ENCODE results near the gene SETX.

DNA sequence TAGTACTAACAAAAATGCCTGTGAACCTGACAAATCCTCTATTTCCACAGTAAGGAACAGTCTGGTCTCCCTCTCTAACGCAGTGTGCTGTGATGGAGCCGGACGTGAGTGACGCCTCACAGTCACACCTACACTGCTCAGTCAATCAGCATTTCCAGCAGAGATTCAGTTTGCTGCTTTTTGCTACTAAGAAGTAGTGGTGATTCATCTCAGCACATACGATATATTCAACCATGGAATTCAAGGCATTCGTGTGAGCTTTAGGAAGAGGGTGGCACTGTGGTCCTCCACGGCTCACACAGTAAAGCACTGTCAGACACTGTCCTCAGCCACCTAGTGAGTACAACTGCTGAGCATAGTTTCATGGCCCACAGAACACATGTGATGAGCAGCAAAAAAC, 70.9 kb downstream of the SETX start:
- TF ChIP-seq, protein P1, sequence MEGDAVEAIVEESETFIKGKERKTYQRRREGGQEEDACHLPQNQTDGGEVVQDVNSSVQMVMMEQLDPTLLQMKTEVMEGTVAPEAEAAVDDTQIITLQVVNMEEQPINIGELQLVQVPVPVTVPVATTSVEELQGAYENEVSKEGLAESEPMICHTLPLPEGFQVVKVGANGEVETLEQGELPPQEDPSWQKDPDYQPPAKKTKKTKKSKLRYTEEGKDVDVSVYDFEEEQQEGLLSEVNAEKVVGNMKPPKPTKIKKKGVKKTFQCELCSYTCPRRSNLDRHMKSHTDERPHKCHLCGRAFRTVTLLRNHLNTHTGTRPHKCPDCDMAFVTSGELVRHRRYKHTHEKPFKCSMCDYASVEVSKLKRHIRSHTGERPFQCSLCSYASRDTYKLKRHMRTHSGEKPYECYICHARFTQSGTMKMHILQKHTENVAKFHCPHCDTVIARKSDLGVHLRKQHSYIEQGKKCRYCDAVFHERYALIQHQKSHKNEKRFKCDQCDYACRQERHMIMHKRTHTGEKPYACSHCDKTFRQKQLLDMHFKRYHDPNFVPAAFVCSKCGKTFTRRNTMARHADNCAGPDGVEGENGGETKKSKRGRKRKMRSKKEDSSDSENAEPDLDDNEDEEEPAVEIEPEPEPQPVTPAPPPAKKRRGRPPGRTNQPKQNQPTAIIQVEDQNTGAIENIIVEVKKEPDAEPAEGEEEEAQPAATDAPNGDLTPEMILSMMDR (IDR thresholded peaks at IDR 0.05; ENCODE audit: low read length), result no peak
- TF ChIP-seq EZH2 (IDR thresholded peaks at IDR 0.05; ENCODE audit: borderline replicate concordance, low read length), result no peak
